Measurements from ENCODE around the gene SMPD2. TPM values are rescaled to one million over a fixed set of nuclear protein-coding genes. Genes with fewer than 3 reads are reported as not detected.

Gene SMPD2
- total RNA-seq, 1 experiment from 2014 or later = 9.2 TPM

DNA sequence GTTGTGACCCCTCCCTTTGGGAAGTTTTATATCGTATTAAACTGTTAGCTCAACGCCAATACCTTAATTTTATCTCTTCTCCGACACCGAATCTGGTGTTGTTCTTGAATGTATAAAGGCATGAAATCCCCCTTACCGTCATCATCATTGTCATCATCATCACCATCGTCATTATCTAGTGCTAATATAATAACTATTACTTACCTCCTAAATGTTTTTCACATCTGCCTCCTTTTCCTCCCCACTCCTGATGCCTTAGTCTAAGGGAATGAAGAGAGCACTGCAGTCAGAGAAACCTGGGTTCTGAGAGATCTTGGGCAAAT lies 43.2 kb downstream of the SMPD2 start:
- DNase-seq (ENCODE audit: low read depth) = no peak

- DNase-seq (ENCODE audit: low read depth) = peak; percentile 75
Observed at GRCh38 chr6:109484122-109484521, 43.6 kb downstream of the SMPD2 start.

GRCh38 chr6:109485266-109485935 lies 44.9 kb downstream of the SMPD2 start:
- DNase-seq (ENCODE audit: low read depth) = no peak

DNA sequence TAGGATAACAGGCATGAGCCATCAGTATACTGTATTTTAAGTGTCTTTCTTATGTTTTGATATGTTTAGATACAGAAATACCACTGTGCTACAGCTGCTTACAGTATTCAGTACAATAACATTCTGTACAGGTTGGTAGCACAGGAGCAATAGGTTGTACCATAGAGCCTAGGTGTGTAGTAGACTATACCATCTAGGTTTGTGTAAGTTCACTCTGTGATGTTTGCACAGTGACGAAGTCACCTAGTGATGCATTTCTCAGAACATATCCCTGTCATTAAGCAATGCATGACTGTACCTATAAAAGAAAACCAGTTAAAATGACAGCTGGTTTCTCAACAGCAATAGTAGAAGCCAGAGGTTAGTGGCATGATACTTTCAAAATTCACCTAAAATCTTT lies 45.5 kb downstream of the SMPD2 start:
- DNase-seq (ENCODE audit: low read depth) = peak; percentile 19

GRCh38 chr6:109488001-109488400 lies 47.5 kb downstream of the SMPD2 start:
- DNase-seq (ENCODE audit: low read depth) = no peak

DNA sequence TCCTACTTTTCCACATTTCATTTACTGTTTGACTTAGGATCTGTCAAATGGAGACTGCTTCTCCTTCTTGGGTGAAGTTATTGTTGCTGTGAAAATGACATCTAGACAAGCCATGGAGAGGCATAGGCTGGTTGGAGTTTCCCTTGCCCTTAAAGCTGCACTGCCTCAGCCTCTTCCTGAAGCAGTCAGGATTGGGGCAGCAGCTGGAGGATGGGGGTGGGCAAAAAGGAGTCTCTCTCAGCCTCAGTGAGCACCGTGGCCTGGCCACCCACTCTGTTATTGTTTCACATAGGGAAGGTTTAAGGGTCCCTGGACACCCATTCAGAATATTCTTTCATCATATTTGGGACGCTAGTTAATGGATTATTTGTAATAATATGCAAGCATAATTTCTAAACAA lies 50.2 kb downstream of the SMPD2 start:
- DNase-seq (ENCODE audit: low read depth) = no peak

DNA sequence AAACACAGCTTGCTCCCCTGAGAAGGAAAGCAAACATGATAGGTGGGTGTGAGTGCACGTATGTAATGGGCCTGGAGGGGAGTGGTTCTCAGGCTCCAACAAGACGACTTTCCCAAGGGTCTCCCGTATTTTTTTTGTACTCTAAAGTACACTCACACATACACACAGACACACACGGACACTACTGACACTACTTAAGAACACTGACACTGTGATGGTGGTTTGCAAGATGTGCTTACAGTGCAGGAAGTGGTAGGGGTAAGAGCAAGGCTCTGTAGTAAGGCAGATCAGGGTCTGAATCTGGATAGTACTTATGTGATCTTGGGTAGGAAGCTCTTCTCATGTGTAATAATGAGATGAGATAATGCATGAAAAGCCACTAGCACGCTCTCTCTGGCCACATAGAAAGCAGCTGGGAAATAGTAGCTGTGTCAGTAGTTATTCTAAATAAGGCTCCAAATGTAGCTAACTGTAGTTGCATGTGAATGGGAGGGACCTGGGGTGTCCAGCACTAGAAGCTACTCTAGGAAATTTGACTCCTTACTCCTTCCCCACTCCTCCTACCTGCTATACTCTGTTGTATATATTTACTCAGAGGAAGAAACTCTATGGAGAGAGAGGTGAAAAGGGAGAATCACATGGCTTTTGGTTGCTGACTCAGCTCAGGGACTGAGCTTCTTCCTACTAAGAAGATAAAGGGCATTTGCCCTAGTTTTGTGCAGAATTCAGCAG lies 50.8 kb downstream of the SMPD2 start:
- DNase-seq (ENCODE audit: low read depth) = peak; percentile 47

Other genes starting within 250 kb of the SMPD2 start
- 255 and 329 TPM in 2 replicates for gene CD164, start 58.3 kb upstream of the SMPD2 start, total RNA-seq (2014; rRNA removed)
- gene PPIL6, start 96 bp upstream of the SMPD2 start, total RNA-seq (2014; rRNA removed) = 0.32 and 1.6 TPM in 2 replicates
- gene MICAL1, start 15.0 kb downstream of the SMPD2 start, total RNA-seq (2014; rRNA removed) = 147 and 151 TPM in 2 replicates
- 8.8 and 11.0 TPM in 2 replicates for gene ZBTB24, start 42.5 kb downstream of the SMPD2 start, total RNA-seq (2014; rRNA removed)

Data from LHCN-M2 (cell line).